MM.1S (cell line): ENCODE results near the gene ATP13A4.

ENCODE experiments used
- DNase-seq: peaks from one replicate; pipeline ENCODE4 v3.0.0-alpha.2; 2015
- H2AFZ ChIP-seq: fragments of 300-600 bp; sonication (generic); 2 replicates; pipeline ENCODE4 v1.6.0; 2016; ENCODE audit warnings: antibody characterized with exemption, low read length
- H3F3A ChIP-seq: fragments of 300-600 bp; sonication (generic); 2 replicates; pipeline ENCODE4 v1.6.1; 2016; ENCODE audit warnings: mild to moderate bottlenecking, antibody characterized with exemption, low read length, moderate library complexity, mixed read lengths; ENCODE audit not compliant: insufficient read depth
- H3K27ac ChIP-seq: fragments of 300-600 bp; sonication (generic); 2 replicates; pipeline ENCODE4 v1.5.1; 2016; ENCODE audit warnings: mild to moderate bottlenecking, low read length
- H3K27me3 ChIP-seq: fragments of 300-600 bp; sonication (generic); replicated peaks from 2 replicates; pipeline ENCODE4 v1.6.0; 2016; ENCODE audit warnings: low read length; ENCODE audit not compliant: insufficient read depth
- H3K36me3 ChIP-seq: fragments of 300-600 bp; sonication (generic); replicated peaks from 2 replicates; pipeline ENCODE4 v1.6.1; 2016; ENCODE audit warnings: mild to moderate bottlenecking, low read length, mixed read lengths; ENCODE audit not compliant: insufficient read depth
- H3K4me1 ChIP-seq: fragments of 300-600 bp; sonication (generic); 2 replicates; pipeline ENCODE4 v1.6.1; 2016; ENCODE audit warnings: low read length, mixed read lengths
- H3K4me2 ChIP-seq: fragments of 300-600 bp; sonication (generic); 2 replicates; pipeline ENCODE4 v1.6.0; 2016; ENCODE audit warnings: low read depth, low read length
- H3K4me3 ChIP-seq: fragments of 300-600 bp; sonication (generic); 2 replicates; pipeline ENCODE4 v1.5.1; 2016; ENCODE audit warnings: low read length, mixed read lengths
- H3K79me2 ChIP-seq: fragments of 300-600 bp; sonication (generic); 2 replicates; pipeline ENCODE4 v1.6.1; 2016; ENCODE audit warnings: mixed run types, low read length, mixed read lengths
- H3K9ac ChIP-seq: fragments of 300-600 bp; sonication (generic); 2 replicates; pipeline ENCODE4 v1.6.1; 2016; ENCODE audit warnings: low read length, mixed read lengths
- H3K9me2 ChIP-seq: fragments of 300-600 bp; sonication (generic); replicated peaks from 2 replicates; pipeline ENCODE4 v1.6.1; 2016; ENCODE audit warnings: mild to moderate bottlenecking, low read length, mixed read lengths; ENCODE audit not compliant: insufficient read depth
- H3K9me3 ChIP-seq: fragments of 300-600 bp; sonication (generic); replicated peaks from 2 replicates; pipeline ENCODE4 v1.6.1; 2016; ENCODE audit warnings: mild to moderate bottlenecking, low read length, mixed read lengths; ENCODE audit not compliant: insufficient read depth
- H4K20me1 ChIP-seq: fragments of 300-600 bp; sonication (generic); 2 replicates; pipeline ENCODE4 v1.6.1; 2016; ENCODE audit warnings: mild to moderate bottlenecking, low read length, moderate library complexity, mixed read lengths; ENCODE audit not compliant: insufficient read depth
- CTCF ChIP-seq: fragments of 300-600 bp; sonication (generic); IDR thresholded peaks from 2 replicates; pipeline ENCODE4 v1.5.1; 2016; ENCODE audit warnings: antibody characterized with exemption, low read length, mixed read lengths
- EZH2 ChIP-seq: fragments of 300-600 bp; sonication (generic); optimal IDR thresholded peaks from 2 replicates; pipeline ENCODE3; 2017; ENCODE audit warnings: low read depth, mild to moderate bottlenecking, antibody characterized with exemption, low read length, mixed read lengths
- EZH2phosphoT487 ChIP-seq: fragments of 300-600 bp; sonication (generic); IDR thresholded peaks from 2 replicates; pipeline ENCODE4 v1.6.1; 2018; ENCODE audit warnings: antibody characterized with exemption, low read length

Gene ATP13A4

GRCh38 chr3:193403307-193403706 is 151.4 kb downstream of the ATP13A4 start:
- no peak for DNase-seq

GRCh38 chr3:193400304-193400703 is 154.4 kb downstream of the ATP13A4 start:
- H3K4me3 ChIP-seq, result no peak overlapping the region
- H3K9me3 ChIP-seq, result no peaks in the 10 kb centered on the region
- no peak for DNase-seq
- H3K9ac ChIP-seq, result no peak overlapping the region
- no peaks in the 10 kb centered on the region for H3K36me3 ChIP-seq
- TF ChIP-seq EZH2 (no peak), CTCF (no peak), EZH2phosphoT487 (no peak)
- no peak overlapping the region for H3K4me2 ChIP-seq
- no peak overlapping the region for H3K27ac ChIP-seq
- no peaks in the 10 kb centered on the region for H3K79me2 ChIP-seq
- no peaks in the 10 kb centered on the region for H3K27me3 ChIP-seq
- H3K4me1 ChIP-seq, result no peaks in the 10 kb centered on the region
- H3K9me2 ChIP-seq, result no peaks in the 10 kb centered on the region
- no peaks in the 10 kb centered on the region for H3F3A ChIP-seq
- no peak overlapping the region for H2AFZ ChIP-seq
- no peaks in the 10 kb centered on the region for H4K20me1 ChIP-seq

More at GRCh38 chr3:193403307-193403706, 151.4 kb downstream of the ATP13A4 start:
- no peak overlapping the region for H2AFZ ChIP-seq
- TF ChIP-seq EZH2phosphoT487 (no peak), EZH2 (no peak), CTCF (no peak)
- no peak overlapping the region for H3K27ac ChIP-seq
- no peaks in the 10 kb centered on the region for H4K20me1 ChIP-seq
- no peak overlapping the region for H3K4me3 ChIP-seq
- no peaks in the 10 kb centered on the region for H3K4me1 ChIP-seq
- no peaks in the 10 kb centered on the region for H3K9me2 ChIP-seq
- H3K36me3 ChIP-seq, result no peaks in the 10 kb centered on the region
- H3K27me3 ChIP-seq, result no peaks in the 10 kb centered on the region
- H3K4me2 ChIP-seq, result no peak overlapping the region
- H3K9ac ChIP-seq, result no peak overlapping the region
- H3F3A ChIP-seq, result no peaks in the 10 kb centered on the region
- H3K9me3 ChIP-seq, result no peaks in the 10 kb centered on the region
- H3K79me2 ChIP-seq, result no peaks in the 10 kb centered on the region

GRCh38 chr3:193396451-193397244 is 158.0 kb downstream of the ATP13A4 start:
- Histone ChIP-seq H3K4me2 (no peak overlapping the region), H3F3A (no peaks in the 10 kb centered on the region), H3K9me3 (no peaks in the 10 kb centered on the region), H3K4me3 (no peak overlapping the region), H3K79me2 (no peaks in the 10 kb centered on the region), H3K4me1 (no peaks in the 10 kb centered on the region), H4K20me1 (no peaks in the 10 kb centered on the region), H3K27me3 (no peaks in the 10 kb centered on the region), H3K36me3 (no peaks in the 10 kb centered on the region), H3K9ac (no peak overlapping the region), H3K27ac (no peak overlapping the region), H2AFZ (no peak overlapping the region), H3K9me2 (no peaks in the 10 kb centered on the region)
- no peak for DNase-seq
- TF ChIP-seq EZH2, result no peak
- TF ChIP-seq EZH2phosphoT487, result no peak
- TF ChIP-seq CTCF, result no peak
